MM.1S (cell line): ENCODE data around the gene GRIK1.

Experiments used
- DNase-seq: peaks from one replicate; pipeline ENCODE4 v3.0.0-alpha.2; 2015
- H2AFZ ChIP-seq: fragments of 300-600 bp; sonication (generic); 2 replicates; pipeline ENCODE4 v1.6.0; 2016; ENCODE audit warnings: antibody characterized with exemption, low read length
- H3F3A ChIP-seq: fragments of 300-600 bp; sonication (generic); 2 replicates; pipeline ENCODE4 v1.6.1; 2016; ENCODE audit warnings: mild to moderate bottlenecking, antibody characterized with exemption, low read length, moderate library complexity, mixed read lengths; ENCODE audit not compliant: insufficient read depth
- H3K27ac ChIP-seq: fragments of 300-600 bp; sonication (generic); 2 replicates; pipeline ENCODE4 v1.5.1; 2016; ENCODE audit warnings: mild to moderate bottlenecking, low read length
- H3K27me3 ChIP-seq: fragments of 300-600 bp; sonication (generic); replicated peaks from 2 replicates; pipeline ENCODE4 v1.6.0; 2016; ENCODE audit warnings: low read length; ENCODE audit not compliant: insufficient read depth
- H3K36me3 ChIP-seq: fragments of 300-600 bp; sonication (generic); replicated peaks from 2 replicates; pipeline ENCODE4 v1.6.1; 2016; ENCODE audit warnings: mild to moderate bottlenecking, low read length, mixed read lengths; ENCODE audit not compliant: insufficient read depth
- H3K4me1 ChIP-seq: fragments of 300-600 bp; sonication (generic); 2 replicates; pipeline ENCODE4 v1.6.1; 2016; ENCODE audit warnings: low read length, mixed read lengths
- H3K4me2 ChIP-seq: fragments of 300-600 bp; sonication (generic); 2 replicates; pipeline ENCODE4 v1.6.0; 2016; ENCODE audit warnings: low read depth, low read length
- H3K4me3 ChIP-seq: fragments of 300-600 bp; sonication (generic); 2 replicates; pipeline ENCODE4 v1.5.1; 2016; ENCODE audit warnings: low read length, mixed read lengths
- H3K79me2 ChIP-seq: fragments of 300-600 bp; sonication (generic); 2 replicates; pipeline ENCODE4 v1.6.1; 2016; ENCODE audit warnings: mixed run types, low read length, mixed read lengths
- H3K9ac ChIP-seq: fragments of 300-600 bp; sonication (generic); 2 replicates; pipeline ENCODE4 v1.6.1; 2016; ENCODE audit warnings: low read length, mixed read lengths
- H3K9me2 ChIP-seq: fragments of 300-600 bp; sonication (generic); replicated peaks from 2 replicates; pipeline ENCODE4 v1.6.1; 2016; ENCODE audit warnings: mild to moderate bottlenecking, low read length, mixed read lengths; ENCODE audit not compliant: insufficient read depth
- H3K9me3 ChIP-seq: fragments of 300-600 bp; sonication (generic); replicated peaks from 2 replicates; pipeline ENCODE4 v1.6.1; 2016; ENCODE audit warnings: mild to moderate bottlenecking, low read length, mixed read lengths; ENCODE audit not compliant: insufficient read depth
- H4K20me1 ChIP-seq: fragments of 300-600 bp; sonication (generic); 2 replicates; pipeline ENCODE4 v1.6.1; 2016; ENCODE audit warnings: mild to moderate bottlenecking, low read length, moderate library complexity, mixed read lengths; ENCODE audit not compliant: insufficient read depth
- CTCF ChIP-seq: fragments of 300-600 bp; sonication (generic); IDR thresholded peaks from 2 replicates; pipeline ENCODE4 v1.5.1; 2016; ENCODE audit warnings: antibody characterized with exemption, low read length, mixed read lengths
- EZH2 ChIP-seq: fragments of 300-600 bp; sonication (generic); optimal IDR thresholded peaks from 2 replicates; pipeline ENCODE3; 2017; ENCODE audit warnings: low read depth, mild to moderate bottlenecking, antibody characterized with exemption, low read length, mixed read lengths
- EZH2phosphoT487 ChIP-seq: fragments of 300-600 bp; sonication (generic); IDR thresholded peaks from 2 replicates; pipeline ENCODE4 v1.6.1; 2018; ENCODE audit warnings: antibody characterized with exemption, low read length

The GRIK1 gene

GRCh38 chr21:29803191-29803590 lies 136.6 kb downstream of the GRIK1 start:
- TF ChIP-seq CTCF (no peak), EZH2phosphoT487 (no peak), EZH2 (no peak)
- Histone ChIP-seq H3K9ac (no peak overlapping the region), H3K79me2 (no peaks in the 10 kb centered on the region), H3K27ac (no peak overlapping the region), H3K4me3 (no peak overlapping the region), H4K20me1 (no peaks in the 10 kb centered on the region), H2AFZ (no peak overlapping the region), H3K4me1 (no peaks in the 10 kb centered on the region), H3K27me3 (no peaks in the 10 kb centered on the region), H3K9me2 (no peaks in the 10 kb centered on the region), H3K9me3 (no peaks in the 10 kb centered on the region), H3F3A (no peaks in the 10 kb centered on the region), H3K4me2 (no peak overlapping the region), H3K36me3 (no peaks in the 10 kb centered on the region)
- no peak for DNase-seq

GRCh38 chr21:29801122-29801521 lies 138.7 kb downstream of the GRIK1 start:
- Histone ChIP-seq H3K79me2 (no peaks in the 10 kb centered on the region), H3K27me3 (no peaks in the 10 kb centered on the region), H2AFZ (no peak overlapping the region), H3F3A (no peaks in the 10 kb centered on the region), H3K4me2 (no peak overlapping the region), H3K4me3 (no peak overlapping the region), H4K20me1 (no peaks in the 10 kb centered on the region), H3K9ac (no peak overlapping the region), H3K36me3 (no peaks in the 10 kb centered on the region), H3K4me1 (no peaks in the 10 kb centered on the region), H3K9me3 (no peaks in the 10 kb centered on the region), H3K27ac (no peak overlapping the region), H3K9me2 (no peaks in the 10 kb centered on the region)
- TF ChIP-seq CTCF (no peak), EZH2phosphoT487 (no peak), EZH2 (no peak)
- no peak for DNase-seq

GRCh38 chr21:29800056-29800455 lies 139.7 kb downstream of the GRIK1 start:
- no peak overlapping the region for H3K27ac ChIP-seq
- H4K20me1 ChIP-seq, result no peaks in the 10 kb centered on the region
- H3K79me2 ChIP-seq, result no peaks in the 10 kb centered on the region
- peak; percentile 6 for DNase-seq
- no peaks in the 10 kb centered on the region for H3K9me3 ChIP-seq
- H3K4me3 ChIP-seq, result no peak overlapping the region
- H3K27me3 ChIP-seq, result no peaks in the 10 kb centered on the region
- H3F3A ChIP-seq, result no peaks in the 10 kb centered on the region
- no peak overlapping the region for H3K9ac ChIP-seq
- H3K36me3 ChIP-seq, result no peaks in the 10 kb centered on the region
- no peaks in the 10 kb centered on the region for H3K9me2 ChIP-seq
- H3K4me2 ChIP-seq, result no peak overlapping the region
- no peaks in the 10 kb centered on the region for H3K4me1 ChIP-seq
- no peak overlapping the region for H2AFZ ChIP-seq
- TF ChIP-seq EZH2 (no peak), EZH2phosphoT487 (no peak), CTCF (no peak)
